HG02943 (cell line): ENCODE measurements around the gene PIKFYVE.
"Not testable (repeated sequence)": the region's sequence is repeated elsewhere in the genome, so short reads cannot be mapped to it uniquely, and the experiment has no call there.

Experiments
- ATAC-seq: cut with Tn5 transposase; IDR thresholded peaks from one replicate; pipeline ENCODE4 v1.9.1; 2021; ENCODE audit warnings: mild to moderate bottlenecking, low read depth, moderate library complexity; ENCODE audit not compliant: unreplicated experiment

Gene PIKFYVE

GRCh38 chr2:208265801-208266552 lies at the start of gene PIKFYVE:
Gene PIKFYVE, plus strand, starts transcription at chr2:208266255. Its CDS starts 5,265 bp downstream, at chr2:208271520.
- ATAC-seq: peak; percentile 79

GRCh38 chr2:208221873-208222272 lies 44.2 kb upstream of the PIKFYVE start:
- not testable (repeated sequence) for ATAC-seq

- ATAC-seq: no peak
These were observed 43.7 kb upstream of the PIKFYVE start for GRCh38 chr2:208222351-208222750.

GRCh38 chr2:208224802-208225201 lies 41.3 kb upstream of the PIKFYVE start:
- ATAC-seq: no peak

- ATAC-seq: no peak
These were observed 38.3 kb upstream of the PIKFYVE start for GRCh38 chr2:208227581-208228232.

GRCh38 chr2:208228476-208228875 lies 37.6 kb upstream of the PIKFYVE start:
- no peak for ATAC-seq

GRCh38 chr2:208234786-208235185 lies 31.3 kb upstream of the PIKFYVE start:
- ATAC-seq: no peak

GRCh38 chr2:208235860-208236259 lies 30.2 kb upstream of the PIKFYVE start:
- no peak for ATAC-seq

GRCh38 chr2:208239770-208240493 lies 26.1 kb upstream of the PIKFYVE start:
- ATAC-seq: no peak

GRCh38 chr2:208240619-208241209 lies 25.3 kb upstream of the PIKFYVE start:
- ATAC-seq: no peak

- ATAC-seq: no peak
These were observed 21.6 kb upstream of the PIKFYVE start for GRCh38 chr2:208244422-208244821.

GRCh38 chr2:208245746-208246145 lies 20.3 kb upstream of the PIKFYVE start:
- no peak for ATAC-seq

GRCh38 chr2:208248601-208249000 lies 17.5 kb upstream of the PIKFYVE start:
- no peak for ATAC-seq

- no peak for ATAC-seq
These were observed 16.8 kb upstream of the PIKFYVE start for GRCh38 chr2:208249296-208249695.

GRCh38 chr2:208250388-208250787 lies 15.7 kb upstream of the PIKFYVE start:
- no peak for ATAC-seq

GRCh38 chr2:208251098-208251497 lies 15.0 kb upstream of the PIKFYVE start:
- ATAC-seq: no peak

- no peak for ATAC-seq
These were observed 13.2 kb upstream of the PIKFYVE start for GRCh38 chr2:208252716-208253492.

GRCh38 chr2:208253600-208254117 lies 12.4 kb upstream of the PIKFYVE start:
- ATAC-seq: no peak

- ATAC-seq: peak; percentile 71
These were observed 11.8 kb upstream of the PIKFYVE start for GRCh38 chr2:208254118-208254870.
